Gastrocnemius medialis (tissue), 4 donors: ENCODE results near the gene XYLT1.

ENCODE experiments used
- CTCF ChIP-seq, 5 experiments: fragments of 450-650 bp in 3 of 5; fragments of 200-600 bp in 2 of 5; sonication (generic) in 2 of 5; IDR thresholded peaks in 4 of 5; conservative IDR thresholded peaks in 1 of 5; 1 replicate in 4 of 5; 2 replicates in 1 of 5; pipeline ENCODE4 v1.5.1; 2016 to 2019; ENCODE audit warnings: antibody characterized with exemption in 5 of 5, mild to moderate bottlenecking in 3 of 5, moderate library complexity in 3 of 5
- POLR2A ChIP-seq, 2 donors: fragments of 450-650 bp; IDR thresholded peaks; one replicate each; pipeline ENCODE4 v1.6.1; 2017; ENCODE audit warnings: antibody characterized with exemption in 2 of 2, mild to moderate bottlenecking in 2 of 2, moderate library complexity in 2 of 2

GRCh38 chr16:17451843-17452242 lies 18.9 kb downstream of the XYLT1 start:
- TF ChIP-seq CTCF (IDR thresholded peaks at IDR 0.05 in 4 of 5, conservative IDR thresholded peaks at IDR 0.05 in 1 of 5) (no peak), POLR2A (IDR thresholded peaks at IDR 0.05) (no peak)
